ENCODE results near the gene DNAH11.
"Not testable (repeated sequence)": the region's sequence is repeated elsewhere in the genome, so short reads cannot be mapped to it uniquely, and the experiment has no call there.

The DNAH11 gene

DNA sequence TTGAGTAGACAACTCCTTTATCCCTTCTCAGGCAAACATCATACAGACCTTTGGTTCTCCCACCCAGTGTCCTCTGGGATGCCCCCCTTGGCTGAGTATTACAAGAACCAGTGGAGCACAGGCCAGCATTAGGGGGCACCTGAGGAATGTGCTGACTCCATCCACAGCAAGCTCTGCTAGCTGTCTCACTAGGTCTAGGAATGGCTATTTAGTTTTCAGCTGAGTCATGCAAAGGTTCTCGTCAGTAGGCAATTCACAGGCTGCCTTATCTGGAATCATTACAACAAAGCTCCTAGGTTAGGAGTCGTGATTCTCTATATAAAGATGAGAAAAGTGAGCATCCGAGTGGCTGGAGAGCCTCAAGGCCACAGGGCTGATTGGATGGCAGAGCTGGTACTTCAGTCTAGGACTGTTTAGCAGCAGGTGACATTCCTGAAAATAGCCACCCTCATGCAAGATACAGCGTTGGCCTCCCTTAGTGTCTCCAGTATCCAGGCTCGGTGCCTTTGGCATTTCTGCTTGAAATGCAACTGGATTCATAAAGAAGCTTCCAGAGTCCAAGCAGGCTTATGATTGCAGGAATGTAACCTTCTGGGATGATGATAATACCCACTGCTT is 327.1 kb downstream of the DNAH11 start:
- Histone ChIP-seq H3K4me3 (replicated peaks; ENCODE audit: insufficient read depth, low read length) (no peak overlapping the region), H3K27me3 (ENCODE audit: insufficient read depth, poor library complexity, severe bottlenecking) (no peaks in the 10 kb centered on the region), H3K27ac (replicated peaks) (no peak overlapping the region)
- DNase-seq (ENCODE audit: low read depth in 1 of 2, low spot score in 1 of 2) = no peak
- TF ChIP-seq, protein P1, sequence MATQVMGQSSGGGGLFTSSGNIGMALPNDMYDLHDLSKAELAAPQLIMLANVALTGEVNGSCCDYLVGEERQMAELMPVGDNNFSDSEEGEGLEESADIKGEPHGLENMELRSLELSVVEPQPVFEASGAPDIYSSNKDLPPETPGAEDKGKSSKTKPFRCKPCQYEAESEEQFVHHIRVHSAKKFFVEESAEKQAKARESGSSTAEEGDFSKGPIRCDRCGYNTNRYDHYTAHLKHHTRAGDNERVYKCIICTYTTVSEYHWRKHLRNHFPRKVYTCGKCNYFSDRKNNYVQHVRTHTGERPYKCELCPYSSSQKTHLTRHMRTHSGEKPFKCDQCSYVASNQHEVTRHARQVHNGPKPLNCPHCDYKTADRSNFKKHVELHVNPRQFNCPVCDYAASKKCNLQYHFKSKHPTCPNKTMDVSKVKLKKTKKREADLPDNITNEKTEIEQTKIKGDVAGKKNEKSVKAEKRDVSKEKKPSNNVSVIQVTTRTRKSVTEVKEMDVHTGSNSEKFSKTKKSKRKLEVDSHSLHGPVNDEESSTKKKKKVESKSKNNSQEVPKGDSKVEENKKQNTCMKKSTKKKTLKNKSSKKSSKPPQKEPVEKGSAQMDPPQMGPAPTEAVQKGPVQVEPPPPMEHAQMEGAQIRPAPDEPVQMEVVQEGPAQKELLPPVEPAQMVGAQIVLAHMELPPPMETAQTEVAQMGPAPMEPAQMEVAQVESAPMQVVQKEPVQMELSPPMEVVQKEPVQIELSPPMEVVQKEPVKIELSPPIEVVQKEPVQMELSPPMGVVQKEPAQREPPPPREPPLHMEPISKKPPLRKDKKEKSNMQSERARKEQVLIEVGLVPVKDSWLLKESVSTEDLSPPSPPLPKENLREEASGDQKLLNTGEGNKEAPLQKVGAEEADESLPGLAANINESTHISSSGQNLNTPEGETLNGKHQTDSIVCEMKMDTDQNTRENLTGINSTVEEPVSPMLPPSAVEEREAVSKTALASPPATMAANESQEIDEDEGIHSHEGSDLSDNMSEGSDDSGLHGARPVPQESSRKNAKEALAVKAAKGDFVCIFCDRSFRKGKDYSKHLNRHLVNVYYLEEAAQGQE (IDR thresholded peaks at IDR 0.05; ENCODE audit: insufficient replicate concordance, low read depth) = no peak
- TF ChIP-seq, protein P2, sequence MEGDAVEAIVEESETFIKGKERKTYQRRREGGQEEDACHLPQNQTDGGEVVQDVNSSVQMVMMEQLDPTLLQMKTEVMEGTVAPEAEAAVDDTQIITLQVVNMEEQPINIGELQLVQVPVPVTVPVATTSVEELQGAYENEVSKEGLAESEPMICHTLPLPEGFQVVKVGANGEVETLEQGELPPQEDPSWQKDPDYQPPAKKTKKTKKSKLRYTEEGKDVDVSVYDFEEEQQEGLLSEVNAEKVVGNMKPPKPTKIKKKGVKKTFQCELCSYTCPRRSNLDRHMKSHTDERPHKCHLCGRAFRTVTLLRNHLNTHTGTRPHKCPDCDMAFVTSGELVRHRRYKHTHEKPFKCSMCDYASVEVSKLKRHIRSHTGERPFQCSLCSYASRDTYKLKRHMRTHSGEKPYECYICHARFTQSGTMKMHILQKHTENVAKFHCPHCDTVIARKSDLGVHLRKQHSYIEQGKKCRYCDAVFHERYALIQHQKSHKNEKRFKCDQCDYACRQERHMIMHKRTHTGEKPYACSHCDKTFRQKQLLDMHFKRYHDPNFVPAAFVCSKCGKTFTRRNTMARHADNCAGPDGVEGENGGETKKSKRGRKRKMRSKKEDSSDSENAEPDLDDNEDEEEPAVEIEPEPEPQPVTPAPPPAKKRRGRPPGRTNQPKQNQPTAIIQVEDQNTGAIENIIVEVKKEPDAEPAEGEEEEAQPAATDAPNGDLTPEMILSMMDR (IDR thresholded peaks at IDR 0.05; ENCODE audit: insufficient read depth, low read length) = no peak
- TF ChIP-seq GABPA (IDR thresholded peaks at IDR 0.05; ENCODE audit: low read depth) = no peak
- TF ChIP-seq SPI1 (IDR thresholded peaks at IDR 0.05; ENCODE audit: borderline replicate concordance, low read depth) = no peak
- no peak for TF ChIP-seq POLR2AphosphoS5 (IDR thresholded peaks at IDR 0.05; ENCODE audit: low read depth)

DNA sequence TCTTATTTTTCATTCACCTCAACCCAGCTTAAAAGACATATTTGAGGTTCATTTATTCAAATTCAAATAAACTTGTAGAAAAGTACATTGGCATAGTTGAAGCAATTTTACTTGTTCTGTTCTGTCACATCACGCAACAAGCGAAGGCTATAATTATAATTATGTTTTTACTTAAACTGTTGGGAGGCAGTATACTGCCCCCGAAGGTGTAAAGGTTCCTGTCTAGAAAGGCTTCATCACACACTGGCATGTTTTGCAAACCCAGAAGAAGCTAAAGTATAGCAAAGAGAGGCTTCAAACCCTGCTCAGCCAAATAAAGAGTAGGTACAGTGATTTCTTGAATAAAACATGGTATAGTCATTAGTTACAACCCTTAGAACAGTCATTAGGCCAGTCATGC is 340.2 kb downstream of the DNAH11 start:
- no peak overlapping the region for H3K4me3 ChIP-seq (replicated peaks; ENCODE audit: insufficient read depth, low read length)
- TF ChIP-seq GABPA (IDR thresholded peaks at IDR 0.05; ENCODE audit: low read depth) = no peak
- TF ChIP-seq, protein P2 (IDR thresholded peaks at IDR 0.05; ENCODE audit: insufficient read depth, low read length) = no peak
- TF ChIP-seq, protein P1 (IDR thresholded peaks at IDR 0.05; ENCODE audit: insufficient replicate concordance, low read depth) = no peak
- TF ChIP-seq POLR2AphosphoS5 (IDR thresholded peaks at IDR 0.05; ENCODE audit: low read depth) = no peak
- no peak for TF ChIP-seq SPI1 (IDR thresholded peaks at IDR 0.05; ENCODE audit: borderline replicate concordance, low read depth)
- H3K27ac ChIP-seq (replicated peaks) = no peak overlapping the region
- DNase-seq (ENCODE audit: low read depth in 1 of 2, low spot score in 1 of 2) = no peak
- H3K27me3 ChIP-seq (ENCODE audit: insufficient read depth, poor library complexity, severe bottlenecking) = no peaks in the 10 kb centered on the region

DNA sequence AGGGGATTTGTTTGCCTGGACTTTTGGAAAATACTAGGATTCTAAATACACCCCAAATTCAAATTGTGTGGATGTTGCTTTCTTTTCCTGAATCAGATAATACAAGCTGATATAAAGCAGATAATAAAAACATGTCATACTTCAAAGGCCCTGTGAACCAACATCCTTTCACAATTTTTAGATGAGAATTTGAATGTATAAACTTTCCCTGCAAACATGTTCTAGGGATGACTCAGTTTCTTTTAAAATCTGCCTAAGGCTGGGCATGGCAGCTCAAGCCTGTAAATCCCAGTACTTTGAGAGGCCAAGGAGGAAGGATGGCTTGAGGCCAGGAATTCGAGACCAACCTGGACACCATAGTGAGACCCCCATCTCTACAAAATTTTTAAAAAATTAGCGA is 340.7 kb downstream of the DNAH11 start:
- H3K27ac ChIP-seq (replicated peaks); DNase-seq (ENCODE audit: low read depth in 1 of 2, low spot score in 1 of 2); H3K4me3 ChIP-seq (replicated peaks; ENCODE audit: insufficient read depth, low read length); H3K27me3 ChIP-seq (ENCODE audit: insufficient read depth, poor library complexity, severe bottlenecking): not testable (repeated sequence)

DNA sequence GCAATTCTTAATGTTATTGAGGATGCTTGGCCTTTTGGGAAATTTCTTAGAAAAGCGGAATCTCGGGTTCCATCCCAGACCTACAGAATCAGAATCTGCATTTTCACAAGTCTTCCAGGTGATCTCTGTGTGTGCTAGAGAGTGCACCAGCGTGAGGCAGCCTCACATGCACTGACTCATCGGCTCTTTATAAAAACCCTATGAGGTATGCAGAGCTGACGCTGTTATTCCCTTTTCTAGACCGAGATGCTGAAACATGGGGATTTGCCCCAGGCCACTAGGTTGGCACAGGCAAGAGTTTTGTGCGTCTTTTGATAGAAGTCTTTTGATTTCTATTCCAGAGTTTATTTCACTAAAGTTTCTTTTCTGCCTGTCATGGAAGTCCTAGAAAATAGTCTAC is 341.7 kb downstream of the DNAH11 start:
- Histone ChIP-seq H3K27ac (replicated peaks) (no peak overlapping the region), H3K27me3 (ENCODE audit: insufficient read depth, poor library complexity, severe bottlenecking) (no peaks in the 10 kb centered on the region), H3K4me3 (replicated peaks; ENCODE audit: insufficient read depth, low read length) (no peak overlapping the region)
- no peak for DNase-seq (ENCODE audit: low read depth in 1 of 2, low spot score in 1 of 2)
- TF ChIP-seq, protein P1 (IDR thresholded peaks at IDR 0.05; ENCODE audit: insufficient replicate concordance, low read depth) = no peak
- no peak for TF ChIP-seq GABPA (IDR thresholded peaks at IDR 0.05; ENCODE audit: low read depth)
- TF ChIP-seq SPI1 (IDR thresholded peaks at IDR 0.05; ENCODE audit: borderline replicate concordance, low read depth) = no peak
- no peak for TF ChIP-seq POLR2AphosphoS5 (IDR thresholded peaks at IDR 0.05; ENCODE audit: low read depth)
- TF ChIP-seq, protein P2 (IDR thresholded peaks at IDR 0.05; ENCODE audit: insufficient read depth, low read length) = no peak
